NCI-H1930 (cell line): ENCODE results near the gene GOLGA6L1.
"Not testable (repeated sequence)": the region's sequence is repeated elsewhere in the genome, so short reads cannot be mapped to it uniquely, and the experiment has no call there.

Experiments
- DNase-seq, 2 experiments: peaks; one replicate each; lab custom pipeline; 2025; lab: John Stamatoyannopoulos, UW

The GOLGA6L1 gene, protein sequence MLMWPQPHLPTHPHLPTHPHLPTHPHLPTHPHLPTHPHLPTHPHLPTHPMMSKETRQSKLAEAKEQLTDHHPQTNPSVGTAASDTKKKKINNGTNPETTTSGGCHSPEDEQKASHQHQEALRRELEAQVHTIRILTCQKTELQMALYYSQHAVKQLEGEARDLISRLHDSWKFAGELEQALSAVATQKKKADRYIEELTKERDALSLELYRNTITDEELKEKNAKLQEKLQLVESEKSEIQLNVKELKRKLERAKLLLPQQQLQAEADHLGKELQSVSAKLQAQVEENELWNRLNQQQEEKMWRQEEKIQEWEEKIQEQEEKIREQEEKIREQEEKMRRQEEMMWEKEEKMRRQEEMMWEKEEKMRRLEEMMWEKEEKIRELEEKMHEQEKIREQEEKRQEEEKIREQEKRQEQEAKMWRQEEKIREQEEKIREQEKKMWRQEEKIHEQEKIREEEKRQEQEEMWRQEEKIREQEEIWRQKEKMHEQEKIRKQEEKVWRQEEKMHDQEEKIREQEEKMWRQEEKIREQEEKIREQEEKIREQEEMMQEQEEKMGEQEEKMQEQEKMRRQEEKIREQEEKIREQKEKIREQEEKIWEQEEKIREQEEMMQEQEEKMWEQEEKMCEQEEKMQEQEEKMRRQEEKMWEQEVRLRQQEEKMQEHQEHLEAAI

DNA sequence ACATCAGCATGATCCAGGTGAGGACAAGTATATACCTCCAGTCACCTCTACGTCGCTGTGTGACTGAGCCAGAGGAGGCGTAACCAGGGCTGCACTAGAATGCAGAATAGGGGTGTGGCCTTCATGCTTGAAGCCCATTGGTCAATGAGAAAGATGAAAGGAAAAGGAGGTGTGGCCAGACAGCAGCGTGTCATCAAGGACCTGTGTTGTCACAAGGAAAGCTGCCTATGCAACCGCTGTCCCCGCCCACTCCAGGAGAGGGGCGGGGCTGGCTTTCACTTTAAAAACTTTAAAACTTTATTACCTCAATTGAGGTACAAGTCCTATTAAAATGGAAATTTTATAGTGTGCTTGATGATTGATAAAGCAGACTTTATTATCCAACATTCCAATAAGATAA, at the start of gene GOLGA6L1:
Gene GOLGA6L1, minus strand, starts transcription at position 101 of the 400 bp plus-strand sequence. Its CDS starts 91 bp downstream, at position 10.
- not testable (repeated sequence) for DNase-seq

DNA sequence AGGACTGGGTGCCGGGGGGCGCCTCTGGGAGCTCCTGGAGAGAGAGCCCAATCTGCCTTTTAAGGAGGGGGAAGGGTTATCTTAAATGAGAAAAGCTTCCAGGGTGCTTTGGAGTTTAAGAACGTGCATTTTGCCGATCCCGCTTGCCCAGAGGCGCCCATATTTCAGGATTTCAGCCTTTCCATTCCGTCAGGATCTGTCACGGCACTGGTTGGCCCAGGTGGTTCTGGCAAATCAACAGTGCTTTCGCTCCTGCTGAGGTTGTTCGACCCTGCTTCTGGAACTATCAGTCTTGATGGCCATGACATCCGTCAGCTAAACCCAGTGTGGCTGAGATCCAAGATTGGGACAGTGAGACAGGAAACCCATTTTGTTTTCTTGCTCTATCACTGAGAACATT, 44.6 kb upstream of the GOLGA6L1 start:
- not testable (repeated sequence) for DNase-seq

DNA sequence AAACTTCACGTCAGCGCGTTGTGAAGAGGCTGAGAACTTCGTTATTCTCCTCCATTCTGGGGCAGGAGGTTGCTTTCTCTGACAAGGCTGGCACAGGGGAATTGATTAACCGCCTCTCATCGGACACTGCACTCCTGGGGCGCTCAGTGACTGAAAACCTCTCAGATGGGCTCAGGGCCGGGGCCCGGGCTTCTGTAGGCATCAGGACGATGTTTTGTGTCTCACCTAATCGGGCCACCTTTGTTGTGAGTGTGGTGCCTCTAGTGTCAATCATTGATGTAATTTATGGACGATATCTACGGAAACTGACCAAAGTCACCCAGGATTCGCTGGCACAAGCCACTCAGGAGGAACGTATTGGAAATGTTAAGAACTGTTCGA, 43.9 kb upstream of the GOLGA6L1 start:
- not testable (repeated sequence) for DNase-seq

DNA sequence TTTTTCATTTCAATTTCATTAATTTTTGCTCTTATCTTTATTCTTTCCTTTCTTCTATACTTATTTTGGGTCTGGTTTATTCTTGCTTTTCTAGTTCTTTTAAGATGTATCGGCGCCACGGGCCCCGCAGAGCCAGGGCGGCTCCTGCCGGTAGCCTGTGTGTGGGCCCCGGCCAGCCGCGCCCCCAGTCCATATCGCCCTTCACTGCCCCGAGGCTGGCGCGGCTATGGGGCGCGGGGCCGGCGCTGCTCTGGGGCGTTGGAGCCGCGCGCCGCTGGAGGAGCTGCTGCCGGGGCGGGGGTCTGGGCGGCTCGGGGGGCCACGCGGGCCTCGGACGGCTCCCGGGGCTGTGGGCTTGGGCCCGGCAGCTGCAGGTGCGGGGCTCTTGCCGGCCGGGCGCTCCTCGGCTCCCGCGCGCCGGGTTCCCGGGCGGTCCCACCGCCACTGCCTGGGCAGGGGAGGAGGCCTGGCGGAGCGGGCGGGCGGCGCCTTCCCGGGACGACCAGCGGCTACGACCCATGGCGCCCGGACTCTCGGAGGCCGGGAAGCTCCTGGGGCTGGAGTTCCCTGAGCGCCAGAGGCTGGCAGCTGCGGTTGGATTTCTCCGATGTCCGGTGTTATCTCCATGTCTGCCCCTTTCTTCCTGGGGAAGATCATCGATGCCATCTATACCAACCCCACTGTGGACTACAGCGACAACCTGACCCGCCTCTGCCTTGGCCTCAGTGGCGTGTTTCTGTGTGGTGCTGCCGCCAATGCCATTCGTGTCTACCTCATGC, 43.3 kb upstream of the GOLGA6L1 start:
- DNase-seq = not testable (repeated sequence)

GRCh38 chr15:23176683-23177082, 40.1 kb upstream of the GOLGA6L1 start:
- not testable (repeated sequence) for DNase-seq

DNA sequence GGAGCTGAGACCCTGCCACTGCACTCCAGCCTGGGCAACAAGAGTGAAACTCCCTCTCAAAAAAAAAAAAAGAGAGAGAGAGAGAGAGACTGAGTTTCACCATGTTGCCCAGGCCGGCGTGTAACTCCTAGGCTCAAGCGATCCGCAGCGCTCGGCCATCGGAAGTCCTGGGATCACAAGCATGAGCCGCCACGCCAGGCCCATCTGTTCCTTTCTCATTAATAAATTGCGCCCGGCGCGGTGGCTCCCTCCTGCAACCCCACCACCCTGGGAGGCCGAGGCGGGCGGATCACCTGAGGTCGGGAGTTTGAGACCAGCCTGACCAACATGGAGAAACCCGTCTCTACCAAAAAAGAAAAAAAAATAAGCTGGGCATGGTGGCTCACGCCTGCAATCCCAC, 39.0 kb upstream of the GOLGA6L1 start:
- DNase-seq = not testable (repeated sequence)

GRCh38 chr15:23174609-23175140, 38.1 kb upstream of the GOLGA6L1 start:
- not testable (repeated sequence) for DNase-seq

GRCh38 chr15:23132787-23133186, 3.8 kb downstream of the GOLGA6L1 start:
- DNase-seq = not testable (repeated sequence)

- DNase-seq = no peak
Measured at GRCh38 chr15:23118208-23118607, 18.4 kb downstream of the GOLGA6L1 start.

- no peak for DNase-seq
Measured at GRCh38 chr15:23095796-23096195, 40.8 kb downstream of the GOLGA6L1 start.

- DNase-seq = no peak
Measured at GRCh38 chr15:23083115-23083514, 53.5 kb downstream of the GOLGA6L1 start.

DNA sequence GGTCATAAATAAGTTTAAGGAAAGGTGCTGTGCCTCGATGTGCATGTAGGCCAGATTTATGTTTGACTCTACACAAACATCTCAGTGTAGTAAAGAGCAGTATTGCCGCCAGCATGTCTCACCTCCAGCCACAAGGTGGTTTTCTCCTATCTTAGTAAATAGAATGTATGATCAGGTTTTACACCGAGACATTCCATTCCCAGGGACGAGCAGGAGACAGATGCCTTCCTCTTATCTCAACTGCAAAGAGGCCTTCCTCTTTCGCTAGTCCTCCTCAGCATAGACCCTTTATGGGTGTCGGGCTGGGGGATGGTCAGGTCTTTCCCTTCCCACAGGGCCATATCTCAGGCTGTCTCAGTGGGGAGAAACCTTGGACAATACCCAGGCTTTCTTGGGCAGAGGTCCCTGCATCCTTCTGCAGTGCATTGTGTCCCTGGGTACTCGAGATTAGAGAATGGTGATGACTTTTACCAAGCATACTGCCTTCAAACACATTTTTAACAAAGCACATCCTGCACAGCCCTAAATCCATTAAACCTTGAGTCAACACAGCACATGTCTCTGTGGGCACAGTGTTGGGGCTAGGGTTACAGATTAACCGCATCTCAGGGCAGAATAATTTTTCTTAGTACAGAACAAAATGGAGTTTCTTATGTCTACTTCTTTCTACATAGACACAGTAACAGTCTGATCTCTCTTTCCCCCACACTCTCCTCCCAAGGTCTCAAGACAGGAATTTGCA, 54.5 kb downstream of the GOLGA6L1 start:
- not testable (repeated sequence) for DNase-seq

DNA sequence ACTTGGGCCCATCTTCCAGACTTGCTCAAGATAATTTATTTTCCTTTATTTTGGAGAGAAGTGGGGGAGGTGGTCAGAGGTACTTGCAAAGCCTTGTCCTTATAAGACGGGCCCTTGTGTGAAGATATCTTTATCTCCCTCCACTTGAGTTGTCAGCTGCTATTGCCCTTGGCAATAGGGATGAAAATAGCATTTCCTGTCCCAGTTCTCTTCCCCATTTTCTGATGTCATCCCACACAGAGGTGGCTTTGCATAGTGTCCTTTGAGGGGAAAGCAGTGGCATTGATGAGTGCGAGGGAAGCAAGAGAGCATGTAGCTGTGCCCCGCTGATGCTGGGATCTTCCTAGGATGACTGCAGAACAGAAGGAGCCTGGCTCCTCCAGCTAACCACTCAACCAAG, 55.4 kb downstream of the GOLGA6L1 start:
- no peak for DNase-seq

GRCh38 chr15:23079766-23080165, 56.9 kb downstream of the GOLGA6L1 start:
- DNase-seq = no peak
